Mammary epithelial cell (primary cell): ENCODE data around the gene NPAS3.

ENCODE experiments used
- CTCF ChIP-seq, 2 donors: IDR thresholded peaks in 1 of 2; conservative IDR thresholded peaks in 1 of 2; 2 replicates each; pipeline ENCODE4 v1.5.1; 2011 to 2012; ENCODE audit warnings: inconsistent platforms in 2 of 2, low read length in 2 of 2, mild to moderate bottlenecking in 2 of 2, control low read depth in 1 of 2, low read depth in 1 of 2; ENCODE audit not compliant: insufficient read depth in 1 of 2; ENCODE audit errors: extremely low read depth in 1 of 2
- EZH2 ChIP-seq: IDR thresholded peaks from 2 replicates; pipeline ENCODE4 v1.6.1; 2012; ENCODE audit warnings: low read length, inconsistent platforms, borderline replicate concordance

GRCh38 chr14:33539918-33540357, 601.3 kb downstream of the NPAS3 start:
- TF ChIP-seq CTCF (conservative IDR thresholded peaks at IDR 0.05 in 1 of 2, IDR thresholded peaks at IDR 0.05 in 1 of 2; ENCODE audit: extremely low read depth in 1 of 2, insufficient read depth in 1 of 2, low read depth in 1 of 2, low read length in 2 of 2) (no peak), EZH2 (no peak)
